OCI-M2 (cell line): ENCODE results near the gene TDRD10.
"Not testable (repeated sequence)": the region's sequence is repeated elsewhere in the genome, so short reads cannot be mapped to it uniquely, and the experiment has no call there.

ENCODE experiments used
- DNase-seq: peaks from one replicate; lab custom pipeline; 2025; ENCODE audit not compliant: unreplicated experiment; lab: John Stamatoyannopoulos, UW

TDRD10 gene

DNA sequence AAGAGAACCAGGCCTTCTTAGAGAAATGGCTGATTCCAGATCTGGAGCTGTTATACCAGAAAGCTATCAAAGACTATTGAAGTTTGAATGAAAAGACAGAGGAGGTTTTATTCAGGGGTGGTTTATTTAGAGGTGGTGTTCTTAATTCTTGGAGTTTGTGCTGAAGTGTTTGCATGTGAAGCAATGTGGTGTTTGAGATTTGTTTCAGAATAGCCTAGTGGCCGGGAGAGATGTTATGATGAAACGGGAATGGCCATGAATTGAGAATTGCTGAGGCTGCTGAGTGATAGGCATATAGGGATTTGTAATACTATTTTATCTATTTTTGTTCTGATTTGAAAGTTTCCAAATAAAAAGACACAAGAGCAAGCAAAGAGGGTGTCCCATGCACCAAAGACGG is 10.7 kb downstream of the TDRD10 start:
- no peak for DNase-seq

GRCh38 chr1:154514066-154514553 is 12.1 kb downstream of the TDRD10 start:
- no peak for DNase-seq

- no peak for DNase-seq
Observed at GRCh38 chr1:154517661-154518060, 15.6 kb downstream of the TDRD10 start.

- no peak for DNase-seq
Observed at GRCh38 chr1:154519591-154519991, 17.6 kb downstream of the TDRD10 start.

DNA sequence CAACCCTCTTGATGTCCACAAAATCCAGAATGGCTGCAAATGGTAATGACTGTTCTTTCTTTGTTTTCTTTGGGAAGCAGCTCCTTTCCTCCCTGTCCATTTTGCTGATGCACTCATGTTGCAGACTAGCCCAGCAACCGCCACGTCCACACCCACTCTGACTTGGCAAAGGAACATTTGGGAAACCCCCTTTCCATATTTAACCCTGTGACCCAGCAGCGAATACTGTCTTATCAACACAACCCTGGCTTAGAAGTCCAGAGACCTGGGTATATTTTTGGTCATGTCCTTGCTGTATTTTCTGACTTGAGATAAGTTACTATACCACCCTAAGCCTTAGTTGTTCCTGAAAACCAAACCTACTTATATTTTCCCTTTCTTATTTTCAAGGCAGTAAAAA is 18.3 kb downstream of the TDRD10 start:
- no peak for DNase-seq

GRCh38 chr1:154521695-154522094 is 19.7 kb downstream of the TDRD10 start:
- DNase-seq = no peak

GRCh38 chr1:154524881-154525280 is 22.9 kb downstream of the TDRD10 start:
- DNase-seq = no peak

DNA sequence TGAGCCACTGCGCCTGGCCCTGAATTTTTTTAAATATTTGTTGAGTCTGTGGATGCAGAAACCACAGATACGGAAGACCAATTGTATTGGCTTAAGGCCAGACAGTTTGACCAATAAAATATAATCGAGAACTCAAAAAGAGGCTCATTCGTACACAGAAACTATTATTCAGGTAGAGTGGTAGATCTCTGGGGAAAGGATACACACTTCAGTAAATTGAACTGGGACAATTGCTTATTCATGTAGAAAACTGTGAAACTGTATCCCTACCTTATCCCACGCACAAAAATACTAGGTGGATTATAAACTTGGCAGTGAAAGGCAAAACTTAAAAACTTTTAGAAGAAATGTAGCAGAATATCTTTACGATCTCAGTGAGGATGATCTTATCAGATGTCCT is 25.2 kb downstream of the TDRD10 start:
- DNase-seq = no peak

DNA sequence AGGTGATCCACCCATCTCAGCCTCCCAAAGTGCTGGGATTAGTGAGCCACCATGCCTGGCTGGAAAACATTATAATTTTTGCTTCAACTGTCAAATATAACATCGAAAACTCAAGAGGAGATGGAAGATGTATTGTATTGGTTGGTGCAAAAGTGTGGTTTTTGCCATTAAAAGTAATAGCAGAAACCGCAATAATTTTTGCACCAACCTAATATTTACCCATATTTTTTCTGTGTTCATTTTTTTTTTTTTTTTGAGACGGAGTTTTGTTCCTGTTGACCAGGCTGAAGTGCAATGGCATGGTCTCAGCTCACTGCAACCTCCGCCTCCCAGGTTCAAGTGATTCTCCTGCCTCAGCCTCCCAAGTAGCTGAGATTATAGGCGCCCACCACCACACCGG is 27.3 kb downstream of the TDRD10 start:
- DNase-seq = no peak

GRCh38 chr1:154531950-154532349 is 29.9 kb downstream of the TDRD10 start:
- DNase-seq = not testable (repeated sequence)

- DNase-seq = no peak
Observed at GRCh38 chr1:154533952-154534844, 32.2 kb downstream of the TDRD10 start.

- DNase-seq = no peak
Observed at GRCh38 chr1:154536570-154536969, 34.6 kb downstream of the TDRD10 start.

DNA sequence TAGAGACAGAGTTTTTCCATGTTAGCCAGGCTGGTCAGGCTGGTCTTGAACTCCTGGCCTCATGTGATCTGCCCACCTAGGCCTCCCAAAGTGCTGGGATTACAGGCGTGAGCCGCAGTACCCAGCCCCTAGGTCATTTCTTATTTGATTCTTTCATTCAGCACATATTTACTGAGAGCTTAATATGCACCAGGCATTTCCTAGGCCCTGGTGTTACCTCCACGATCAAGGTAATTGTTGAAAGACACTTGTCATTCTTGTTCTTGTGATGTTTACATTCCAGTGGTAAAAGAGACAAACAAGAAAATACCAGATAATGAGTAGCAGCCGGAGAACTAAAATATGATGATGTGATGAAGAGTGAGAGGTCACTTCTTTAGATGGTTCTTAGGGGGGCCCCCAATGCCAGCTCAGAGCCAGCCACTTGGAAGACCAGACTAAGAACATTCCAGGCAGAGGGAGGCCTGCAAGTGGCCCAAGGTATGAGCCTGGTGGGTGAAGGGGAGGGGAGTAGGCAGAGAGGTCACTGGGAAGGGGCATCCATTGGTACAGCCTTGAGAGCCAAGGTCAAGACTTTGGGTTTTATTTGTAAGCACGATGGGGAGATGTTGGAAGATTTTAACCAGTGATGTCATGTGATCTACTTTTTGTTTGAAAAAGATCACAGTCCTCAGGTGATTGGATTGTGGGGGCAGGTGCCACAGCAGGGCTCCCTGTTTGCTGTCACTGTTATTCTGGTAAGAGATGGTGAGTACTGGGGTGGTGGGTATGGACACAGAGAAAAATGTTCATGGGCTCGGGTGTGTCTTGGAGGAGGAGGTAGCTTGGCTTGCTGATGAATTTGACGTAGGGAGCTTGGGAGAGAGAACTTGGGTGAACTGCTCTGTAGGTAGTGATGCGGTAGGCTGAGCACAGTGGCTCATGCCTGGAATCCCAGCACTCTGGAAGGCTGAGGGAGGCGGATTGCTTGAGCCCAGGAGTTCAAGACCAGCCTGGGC is 37.8 kb downstream of the TDRD10 start:
- no peak for DNase-seq

DNA sequence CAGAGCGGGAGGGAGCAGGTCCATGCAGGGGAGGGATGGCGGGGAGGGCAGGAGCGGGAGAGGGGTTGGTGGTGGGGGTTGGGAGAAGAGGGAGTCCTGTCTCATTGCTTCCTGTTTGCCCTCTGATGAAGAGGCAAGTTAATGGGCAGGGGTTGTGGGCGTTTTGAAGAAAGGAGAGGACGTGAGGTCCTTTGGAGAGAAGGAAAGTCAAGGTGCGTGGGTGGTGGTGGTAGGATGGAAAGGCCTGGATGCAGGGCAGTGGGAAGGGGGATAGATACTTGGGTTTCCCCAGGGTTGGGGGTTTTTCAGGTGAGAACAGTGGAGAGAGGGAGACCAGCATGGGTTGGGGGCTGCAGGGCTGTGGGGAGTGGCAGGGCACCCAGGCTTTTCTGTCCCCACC is 39.2 kb downstream of the TDRD10 start:
- DNase-seq = no peak

GRCh38 chr1:154546264-154547063 is 44.4 kb downstream of the TDRD10 start:
- DNase-seq = no peak

- no peak for DNase-seq
Observed at GRCh38 chr1:154547105-154547732, 45.2 kb downstream of the TDRD10 start.

DNA sequence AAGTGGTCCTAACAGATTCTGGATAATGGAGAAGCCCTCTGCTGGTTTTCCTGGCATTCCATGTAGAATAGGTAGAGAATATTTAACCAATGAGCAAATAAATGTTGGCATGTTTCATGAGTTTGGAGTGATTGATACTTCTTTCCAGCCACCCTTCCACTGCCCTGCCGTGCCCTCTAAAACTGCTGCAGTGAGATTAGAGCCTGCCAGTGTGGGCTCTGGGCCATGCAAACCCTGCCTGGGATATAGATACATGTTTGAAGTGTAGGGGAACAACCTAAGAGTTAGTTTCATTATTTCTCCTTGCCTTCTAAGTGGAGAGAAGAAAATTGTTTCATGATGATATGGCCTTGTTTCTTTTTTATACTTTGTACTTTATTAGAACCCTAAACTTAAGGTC is 46.0 kb downstream of the TDRD10 start:
- no peak for DNase-seq

DNA sequence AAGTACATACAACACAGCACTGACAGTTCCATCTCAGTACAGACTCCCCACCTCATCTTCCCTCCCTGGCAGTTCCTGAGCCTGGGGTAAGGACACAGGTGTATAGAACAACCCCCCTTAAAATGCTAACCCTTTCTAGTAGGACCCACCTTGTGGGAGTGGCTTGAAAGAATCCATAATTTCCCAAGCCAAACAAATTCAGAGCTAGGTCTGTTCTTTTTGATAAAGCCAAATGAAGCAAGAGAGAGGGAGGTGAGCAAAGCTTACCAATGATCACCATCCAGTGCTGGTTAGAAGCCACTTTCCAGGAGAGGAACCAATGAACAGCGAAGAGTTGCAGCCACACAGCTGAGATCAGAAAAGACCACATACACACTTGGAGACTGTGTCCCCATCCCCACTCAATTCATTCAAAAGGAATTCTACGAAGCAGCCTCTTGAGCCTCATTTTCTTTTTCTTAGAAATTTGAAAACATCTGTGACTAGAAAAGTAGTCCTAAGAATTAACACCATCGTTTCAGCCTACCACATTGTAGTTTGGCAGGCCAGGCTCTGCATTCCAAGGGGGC is 47.3 kb downstream of the TDRD10 start:
- DNase-seq = no peak

DNA sequence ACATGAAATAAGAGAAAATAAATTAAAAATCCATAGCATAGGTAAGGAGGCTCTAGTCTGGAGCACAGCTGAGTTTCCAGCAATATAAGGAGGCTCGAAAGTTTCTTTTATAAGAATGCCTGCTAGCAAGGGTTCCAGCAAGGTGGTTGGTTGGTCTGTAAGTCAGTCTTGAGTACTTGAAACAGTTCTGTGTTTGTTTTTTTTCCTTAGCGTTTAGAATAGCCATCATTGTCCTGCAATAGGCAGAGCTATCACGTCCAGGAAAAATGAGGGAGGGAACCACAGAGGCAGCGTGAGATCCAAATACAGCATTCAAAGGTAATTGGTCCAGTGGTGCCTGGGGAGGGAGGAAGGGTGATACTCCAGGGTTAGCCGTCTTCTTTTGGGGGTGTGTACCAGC is 48.1 kb downstream of the TDRD10 start:
- DNase-seq = no peak

- DNase-seq = no peak
Observed at GRCh38 chr1:154550657-154551056, 48.6 kb downstream of the TDRD10 start.
